OCI-LY7 (cell line): ENCODE data around the gene SCN4A. TPM values are rescaled to one million over a fixed set of nuclear protein-coding genes. Genes with fewer than 3 reads are reported as not detected.

ENCODE experiments used
- BruUV-seq: library from RNA; stranded (reverse); fragments of 400-500 nt; replicated peaks from 2 replicates; lab custom pipeline; 2021; lab: Mats Ljungman, UMichigan
- CTCF ChIA-PET: fragments of 300-600 bp; sonication (Branson Sonifier 250); formaldehyde crosslinking; loops from one replicate; lab custom pipeline; 2022; ENCODE audit warnings: antibody characterized with exemption; ENCODE audit not compliant: unreplicated experiment; lab: Charles Lee
- POLR2A ChIA-PET: fragments of 300-600 bp; sonication (Branson Sonifier 250); formaldehyde crosslinking; loops from one replicate; lab custom pipeline; 2022; ENCODE audit warnings: antibody characterized with exemption; lab: Charles Lee
- DNase-seq: peaks from one replicate; pipeline ENCODE4 v3.0.0-alpha.2; 2015; ENCODE audit warnings: low spot score
- H2AFZ ChIP-seq: fragments of 200-600 bp; sonication (generic), shearing (Covaris generic); 2 replicates; pipeline ENCODE4 v1.6.1; 2014; ENCODE audit warnings: mild to moderate bottlenecking, antibody characterized with exemption, low read length, moderate library complexity
- H3K27ac ChIP-seq: fragments of 200-600 bp; sonication (generic); 2 replicates; pipeline ENCODE4 v1.5.1; 2014; ENCODE audit warnings: mixed run types, low read depth, mild to moderate bottlenecking, moderate library complexity, low read length, inconsistent platforms; ENCODE audit not compliant: poor library complexity, severe bottlenecking
- H3K36me3 ChIP-seq: fragments of 200-600 bp; sonication (generic); 2 replicates; pipeline ENCODE4 v1.6.1; 2014; ENCODE audit warnings: mild to moderate bottlenecking, antibody characterized with exemption, low read length, moderate library complexity, mixed read lengths; ENCODE audit not compliant: insufficient read depth
- H3K4me1 ChIP-seq: fragments of 200-600 bp; sonication (generic); 2 replicates; pipeline ENCODE4 v1.5.1; 2014; ENCODE audit warnings: mild to moderate bottlenecking, low read length; ENCODE audit not compliant: insufficient read depth, poor library complexity, severe bottlenecking
- H3K4me2 ChIP-seq: fragments of 200-600 bp; sonication (generic); 2 replicates; pipeline ENCODE4 v1.6.1; 2014; ENCODE audit warnings: mild to moderate bottlenecking, low read length
- H3K4me3 ChIP-seq: fragments of 200-600 bp; sonication (generic); 2 replicates; pipeline ENCODE4 v1.5.1; 2014; ENCODE audit warnings: mild to moderate bottlenecking, low read depth, low read length; ENCODE audit not compliant: poor library complexity, severe bottlenecking
- H3K79me2 ChIP-seq: fragments of 200-600 bp; sonication (generic); 2 replicates; pipeline ENCODE4 v1.6.1; 2016; ENCODE audit warnings: low read depth, mild to moderate bottlenecking, low read length, moderate library complexity, mixed read lengths; ENCODE audit not compliant: insufficient read depth
- H3K9me2 ChIP-seq: fragments of 200-600 bp; sonication (generic); 2 replicates; pipeline ENCODE4 v1.6.1; 2016; ENCODE audit warnings: mild to moderate bottlenecking, low read length, mixed read lengths; ENCODE audit not compliant: insufficient read depth
- H3K9me3 ChIP-seq: fragments of 200-600 bp; sonication (generic); 2 replicates; pipeline ENCODE4 v1.6.1; 2014; ENCODE audit warnings: mild to moderate bottlenecking, mixed run types, low read length, mixed read lengths
- H4K20me1 ChIP-seq: fragments of 200-600 bp; sonication (generic); 2 replicates; pipeline ENCODE4 v1.6.1; 2014; ENCODE audit warnings: mild to moderate bottlenecking, antibody characterized with exemption, low read length, moderate library complexity, mixed read lengths; ENCODE audit not compliant: insufficient read depth
- CTCF ChIP-seq: fragments of 200-600 bp; sonication (generic); conservative IDR thresholded peaks from 2 replicates; pipeline ENCODE4 v1.5.1; 2014; ENCODE audit warnings: mild to moderate bottlenecking, antibody characterized with exemption, low read length, moderate library complexity, mixed read lengths
- EZH2phosphoT487 ChIP-seq: fragments of 200-600 bp; sonication (generic); IDR thresholded peaks from 2 replicates; pipeline ENCODE4 v1.6.1; 2018; ENCODE audit warnings: low read depth, borderline replicate concordance, mild to moderate bottlenecking, mixed run types, antibody characterized with exemption, low read length, moderate library complexity, mixed read lengths
- intact Hi-C: fragments of 100-400 bp; cut with micrococcal nuclease; formaldehyde crosslinking; loops from one replicate; pipeline ENCODE4 v1.10.0; 2022; ENCODE audit not compliant: unreplicated experiment
- total RNA-seq, 2 experiments: library from RNA; depleted of rRNA in 1 of 2; stranded (reverse); fragments of >200 nt in 1 of 2; shearing (Covaris generic) in 1 of 2; gene quantifications; 2 replicates each; pipeline ENCODE4 v1.2.3, GENCODE V29; 2014 to 2022

Gene SCN4A
- total RNA-seq, 2 experiments from 2014 or later: 6.4 to 9.0 TPM

GRCh38 chr17:63944736-63945499 is 27.8 kb downstream of the SCN4A start:
- Histone ChIP-seq H3K9me2 (no peaks in the 10 kb centered on the region), H3K4me2 (peak overlapping the region; percentile 89), H2AFZ (peak overlapping the region; percentile 31; the same call in 1 of the 2 replicates), H3K27ac (peak overlapping the region; percentile 85), H4K20me1 (no peaks in the 10 kb centered on the region), H3K4me1 (peaks cover 45% of the 10 kb centered on the region), H3K79me2 (no peaks in the 10 kb centered on the region), H3K9me3 (no peaks in the 10 kb centered on the region), H3K4me3 (peak overlapping the region; percentile 49), H3K36me3 (no peaks in the 10 kb centered on the region)
- no TSS peak for BruUV-seq
- DNase-seq: no peak
- intact Hi-C loops: no loop called here
- TF ChIP-seq CTCF: no peak
- TF ChIP-seq EZH2phosphoT487: no peak
- ChIA-PET CTCF (interaction anchor here (0.6 to 3.1 kb wide), 5 partner anchors 20 to 188 kb away, joined by 3 to 94 read pairs (median 5); partner anchors contain the start of gene GH1), POLR2A (interaction anchor here (1.5 to 2.4 kb wide), 5 partner anchors 10 to 25 kb away, joined by 5 to 52 read pairs (median 13); partner anchors contain the start of genes CD79B and GH1)

- H3K36me3 ChIP-seq: no peaks in the 10 kb centered on the region
- intact Hi-C loops: no loop called here
- DNase-seq: no peak
- no peaks in the 10 kb centered on the region for H3K9me3 ChIP-seq
- no peak overlapping the region for H3K4me2 ChIP-seq
- no peaks in the 10 kb centered on the region for H3K9me2 ChIP-seq
- no peak overlapping the region for H3K27ac ChIP-seq
- H4K20me1 ChIP-seq: no peaks in the 10 kb centered on the region
- peaks cover 56% of the 10 kb centered on the region for H3K4me1 ChIP-seq
- POLR2A ChIA-PET: no interaction called here
- no TSS peak for BruUV-seq
- TF ChIP-seq EZH2phosphoT487 (no peak), CTCF (peak; percentile 53; the same call in 1 of the 2 replicates)
- no peak overlapping the region for H3K4me3 ChIP-seq
- no peaks in the 10 kb centered on the region for H3K79me2 ChIP-seq
- CTCF ChIA-PET: interaction anchor here (1.5 kb wide), 2 partner anchors 10 to 24 kb away, joined by 3 to 6 read pairs; no protein-coding TSS in a partner anchor
- H2AFZ ChIP-seq: no peak overlapping the region
These were observed 29.0 kb downstream of the SCN4A start for GRCh38 chr17:63943745-63944144.
